Measurements from ENCODE around the gene ZBTB7C. TPM values are rescaled to one million over a fixed set of nuclear protein-coding genes. Genes with fewer than 3 reads are reported as not detected.

Gene ZBTB7C
- total and polyA plus RNA-seq, 8 donors, result 1.7 to 8.7 (median 2.7) TPM

DNA sequence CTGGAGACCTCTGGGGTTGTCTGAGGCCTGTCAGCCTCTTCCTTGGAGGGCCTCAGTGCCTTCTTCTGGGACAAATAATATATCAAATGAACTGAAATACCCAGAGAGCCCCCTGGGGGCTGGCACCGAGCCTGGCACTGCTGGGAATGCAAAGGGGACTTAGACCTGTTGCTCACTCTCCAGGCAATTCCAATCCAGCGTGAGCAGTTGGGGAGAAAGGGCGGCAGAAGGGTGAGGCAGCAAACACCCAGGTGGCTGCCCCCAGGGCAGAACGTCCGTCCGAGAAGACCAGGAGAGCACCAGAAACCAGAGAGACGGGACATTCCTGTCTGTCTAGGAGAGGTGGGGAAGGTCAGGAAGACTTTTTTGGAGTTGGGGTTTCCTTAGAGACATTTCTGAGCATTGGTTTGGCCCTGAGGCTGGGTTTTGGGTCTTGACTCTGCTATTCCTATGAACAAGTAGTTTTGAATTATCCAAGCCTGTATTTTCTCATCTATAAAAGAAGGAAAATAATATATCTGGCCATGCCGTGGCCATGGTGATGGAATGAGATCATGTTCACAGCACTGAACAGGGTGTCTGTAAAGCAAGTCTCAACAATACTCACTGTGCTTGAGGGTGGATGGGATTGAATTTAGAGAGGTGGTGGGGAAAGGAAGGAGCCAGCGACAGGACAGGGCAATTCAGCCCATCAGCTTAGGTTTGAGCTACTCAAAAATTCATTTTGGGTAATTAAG, 44.3 kb upstream of the ZBTB7C start:
- H3K27me3 ChIP-seq, result no peaks in the 10 kb centered on the region
- no peak for ATAC-seq
- no peak overlapping the region for H3K4me3 ChIP-seq
- TF ChIP-seq, protein P1, sequence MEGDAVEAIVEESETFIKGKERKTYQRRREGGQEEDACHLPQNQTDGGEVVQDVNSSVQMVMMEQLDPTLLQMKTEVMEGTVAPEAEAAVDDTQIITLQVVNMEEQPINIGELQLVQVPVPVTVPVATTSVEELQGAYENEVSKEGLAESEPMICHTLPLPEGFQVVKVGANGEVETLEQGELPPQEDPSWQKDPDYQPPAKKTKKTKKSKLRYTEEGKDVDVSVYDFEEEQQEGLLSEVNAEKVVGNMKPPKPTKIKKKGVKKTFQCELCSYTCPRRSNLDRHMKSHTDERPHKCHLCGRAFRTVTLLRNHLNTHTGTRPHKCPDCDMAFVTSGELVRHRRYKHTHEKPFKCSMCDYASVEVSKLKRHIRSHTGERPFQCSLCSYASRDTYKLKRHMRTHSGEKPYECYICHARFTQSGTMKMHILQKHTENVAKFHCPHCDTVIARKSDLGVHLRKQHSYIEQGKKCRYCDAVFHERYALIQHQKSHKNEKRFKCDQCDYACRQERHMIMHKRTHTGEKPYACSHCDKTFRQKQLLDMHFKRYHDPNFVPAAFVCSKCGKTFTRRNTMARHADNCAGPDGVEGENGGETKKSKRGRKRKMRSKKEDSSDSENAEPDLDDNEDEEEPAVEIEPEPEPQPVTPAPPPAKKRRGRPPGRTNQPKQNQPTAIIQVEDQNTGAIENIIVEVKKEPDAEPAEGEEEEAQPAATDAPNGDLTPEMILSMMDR (IDR thresholded peaks at IDR 0.05), result no peak
- no peak overlapping the region for H3K27ac ChIP-seq
- no peaks in the 10 kb centered on the region for H3K4me1 ChIP-seq
- intact Hi-C loops (cut with DNase I), result no loop called here
- no peaks in the 10 kb centered on the region for H3K9me3 ChIP-seq
- no peak for DNase-seq
- no peaks in the 10 kb centered on the region for H3K36me3 ChIP-seq

DNA sequence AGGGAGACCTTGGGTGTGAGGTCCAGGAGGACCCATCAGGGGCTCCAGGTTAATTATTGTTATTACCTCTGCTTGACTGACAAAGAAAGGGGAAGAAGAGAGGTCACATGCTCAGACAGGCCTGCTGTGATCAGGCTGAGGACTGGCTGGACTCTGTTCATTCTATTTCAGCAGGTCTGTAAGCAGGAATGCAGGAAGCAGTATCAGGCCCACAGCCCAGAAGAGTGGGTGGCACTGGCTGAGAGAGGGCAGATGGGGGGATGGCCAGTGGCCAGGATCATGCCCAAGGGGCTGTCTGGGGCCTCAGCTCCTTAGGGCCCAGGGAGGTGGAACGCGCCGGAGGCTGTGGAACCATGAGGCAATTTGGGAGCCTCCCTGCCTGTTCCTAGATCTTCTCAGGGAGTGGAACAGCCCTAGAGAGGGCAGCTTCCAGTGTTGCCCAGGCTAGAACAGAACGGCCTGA, 43.7 kb upstream of the ZBTB7C start:
- no peak overlapping the region for H3K27ac ChIP-seq
- no peak for DNase-seq
- TF ChIP-seq, protein P1 (IDR thresholded peaks at IDR 0.05), result no peak
- intact Hi-C loops (cut with DNase I), result no loop called here
- no peaks in the 10 kb centered on the region for H3K27me3 ChIP-seq
- no peak overlapping the region for H3K4me3 ChIP-seq
- no peaks in the 10 kb centered on the region for H3K9me3 ChIP-seq
- H3K4me1 ChIP-seq, result no peaks in the 10 kb centered on the region
- ATAC-seq, result peak; percentile 18
- H3K36me3 ChIP-seq, result no peaks in the 10 kb centered on the region

DNA sequence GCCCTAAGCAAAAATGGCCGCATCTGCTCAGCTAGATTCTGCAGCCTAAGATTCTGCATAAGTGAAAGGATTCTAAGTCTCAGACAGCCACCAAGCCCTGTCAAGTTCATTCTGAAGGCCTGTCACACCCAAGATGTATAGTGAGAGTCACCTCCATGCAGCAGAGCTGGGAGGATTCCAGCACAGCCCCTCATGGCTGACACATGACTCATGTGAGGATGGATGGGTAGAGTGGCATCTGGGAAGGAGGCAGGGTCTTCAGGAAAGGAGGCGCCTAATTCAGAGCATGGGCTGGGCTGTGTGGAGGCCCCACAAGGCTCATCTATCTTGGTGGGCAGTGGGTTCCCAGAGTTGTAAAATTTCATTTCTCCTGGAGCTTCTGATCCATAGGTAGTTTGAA, 41.5 kb upstream of the ZBTB7C start:
- DNase-seq (no peak), ATAC-seq (no peak)
- no peak overlapping the region for H3K4me3 ChIP-seq
- no peaks in the 10 kb centered on the region for H3K36me3 ChIP-seq
- no peak overlapping the region for H3K27ac ChIP-seq
- H3K9me3 ChIP-seq, result no peaks in the 10 kb centered on the region
- peaks cover 2% of the 10 kb centered on the region in 2 donors for H3K4me1 ChIP-seq
- TF ChIP-seq, protein P1 (IDR thresholded peaks at IDR 0.05), result no peak
- intact Hi-C loops (cut with DNase I), result no loop called here
- H3K27me3 ChIP-seq, result no peaks in the 10 kb centered on the region

DNA sequence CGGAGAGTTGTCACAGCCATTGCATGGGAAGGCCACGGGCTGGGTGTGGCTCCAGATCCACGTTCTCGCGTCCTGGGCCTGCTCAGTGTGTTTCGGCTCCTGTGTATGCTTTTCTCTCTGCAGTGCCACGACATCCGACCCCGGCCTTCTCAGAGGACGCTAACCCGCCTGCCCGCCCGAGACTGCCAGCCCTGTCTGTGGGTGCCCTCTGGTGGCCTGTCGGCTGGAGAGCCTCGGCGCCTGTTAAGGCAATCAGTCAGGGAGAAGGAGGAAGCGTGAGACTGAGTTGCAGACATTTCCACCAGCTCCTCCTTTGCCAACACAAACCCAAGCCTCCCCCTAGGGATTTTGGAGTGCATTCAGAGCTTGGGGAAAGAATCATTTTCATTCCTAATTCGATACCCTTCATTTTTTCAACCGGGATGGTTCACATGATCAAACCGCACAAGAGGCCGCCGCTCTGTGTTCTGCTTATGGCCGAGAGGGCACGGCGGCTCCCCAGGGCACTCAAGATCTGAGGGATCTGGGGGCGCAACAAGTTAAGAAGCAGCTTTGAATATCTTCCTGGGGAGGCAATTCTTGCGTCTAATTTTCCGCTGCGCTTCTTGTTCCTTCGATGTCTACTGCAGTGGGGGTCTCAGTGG, 37.5 kb upstream of the ZBTB7C start:
- TF ChIP-seq, protein P1 (IDR thresholded peaks at IDR 0.05), result peak; percentile 81 to 88

DNA sequence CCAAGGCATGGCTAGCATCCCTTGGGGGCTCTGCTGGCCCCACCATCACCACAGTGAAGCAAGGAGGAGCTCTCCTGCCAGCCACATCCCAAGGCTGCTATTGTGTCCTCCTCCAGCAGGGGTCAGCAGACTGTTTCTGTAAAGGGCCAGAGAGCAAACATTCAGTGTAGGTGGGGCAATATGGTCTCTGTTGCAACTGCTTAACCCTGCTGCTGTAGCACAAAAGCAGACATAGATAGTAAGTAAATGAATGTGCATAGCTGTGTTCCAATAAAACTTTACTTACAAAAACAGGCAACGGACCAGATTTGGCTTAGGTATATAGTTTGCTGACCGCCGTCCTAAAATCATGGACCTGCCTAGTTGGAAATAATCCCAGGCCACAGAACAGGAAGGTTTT, 36.4 kb upstream of the ZBTB7C start:
- peak; percentile 94 for ATAC-seq
- Histone ChIP-seq H3K27me3 (peaks cover 0 to 15% of the 10 kb centered on the region in 2 donors), H3K9me3 (no peaks in the 10 kb centered on the region), H3K36me3 (no peaks in the 10 kb centered on the region), H3K4me1 (peaks cover 2 to 3% of the 10 kb centered on the region in 2 donors), H3K4me3 (no peak overlapping the region), H3K27ac (no peak overlapping the region)
- intact Hi-C loops (cut with DNase I), result loop anchor here in 1 of 2 donors (5.0 to 10.0 kb wide), 2 partner anchors 211 to 413 kb away; no protein-coding TSS in a partner anchor
- peak in 2 of 4 donors; percentile 60 to 72 for DNase-seq
- TF ChIP-seq, protein P1 (IDR thresholded peaks at IDR 0.05), result peak; percentile 90 to 92

More for the DNA sequence above, 37.5 kb upstream of the ZBTB7C start:
- no peaks in the 10 kb centered on the region for H3K36me3 ChIP-seq
- H3K4me1 ChIP-seq, result peaks cover 2 to 3% of the 10 kb centered on the region in 2 donors
- intact Hi-C loops (cut with DNase I), result loop anchor here in 1 of 2 donors (5.0 to 10.0 kb wide), 2 partner anchors 212 to 414 kb away; no protein-coding TSS in a partner anchor
- peak; percentile 97 for ATAC-seq
- H3K4me3 ChIP-seq, result no peak overlapping the region
- H3K27me3 ChIP-seq, result peaks cover 0 to 3% of the 10 kb centered on the region in 2 donors
- no peaks in the 10 kb centered on the region for H3K9me3 ChIP-seq
- peak; percentile 65 to 94 (median 85) for DNase-seq
- no peak overlapping the region for H3K27ac ChIP-seq

All from left lung (tissue), 10 donors.